ENCODE data around the gene LRCOL1.

The LRCOL1 gene

DNA sequence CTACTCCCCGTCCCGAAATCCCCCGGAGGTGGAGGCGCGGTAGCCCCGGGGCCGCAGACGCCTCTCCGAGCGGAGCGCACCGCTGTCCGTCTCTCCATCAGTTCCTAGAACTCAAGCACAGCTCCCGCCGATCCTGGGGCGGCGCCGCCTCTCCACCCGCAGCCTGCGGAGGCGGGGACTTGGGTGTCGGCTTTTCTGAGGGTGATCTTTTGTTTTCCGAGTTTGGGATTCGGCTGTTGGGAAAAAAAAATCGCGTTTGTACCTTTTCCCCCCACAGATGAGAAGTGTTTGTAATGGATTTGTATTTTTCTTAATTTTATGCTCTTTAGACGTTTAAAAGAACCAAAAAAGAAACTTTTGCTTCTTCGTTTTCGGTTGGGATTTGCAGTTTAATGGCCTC lies 26.6 kb downstream of the LRCOL1 start:
- Histone ChIP-seq H3K9me3 (ENCODE audit: insufficient read depth, low read depth, low read length) (no peaks in the 10 kb centered on the region), H3K9ac (ENCODE audit: low read depth, low read length, poor library complexity, severe bottlenecking) (no peak overlapping the region), H3K9me2 (replicated peaks; ENCODE audit: low read depth, low read length) (no peaks in the 10 kb centered on the region), H2AFZ (ENCODE audit: low read length) (no peak overlapping the region), H4K20me1 (ENCODE audit: insufficient read depth, low read length, poor library complexity, severe bottlenecking) (peaks cover 3% of the 10 kb centered on the region), H3K4me1 (ENCODE audit: insufficient read depth, low read length, poor library complexity, severe bottlenecking) (no peaks in the 10 kb centered on the region), H3K79me2 (ENCODE audit: insufficient read depth, low read length) (no peaks in the 10 kb centered on the region), H3K4me2 (ENCODE audit: low read depth, low read length, poor library complexity, severe bottlenecking) (no peak overlapping the region), H3F3A (ENCODE audit: low read depth) (no peaks in the 10 kb centered on the region), H3K36me3 (ENCODE audit: insufficient read depth, low read length) (peaks cover 13% of the 10 kb centered on the region; the same call in 1 of the 2 replicates), H3K4me3 (ENCODE audit: low read length, poor library complexity, severe bottlenecking) (no peak overlapping the region), H3K27me3 (ENCODE audit: insufficient read depth, low read length, poor library complexity, severe bottlenecking) (no peaks in the 10 kb centered on the region)
- TF ChIP-seq EZH2phosphoT487 (IDR thresholded peaks at IDR 0.05; ENCODE audit: borderline replicate concordance), result no peak
- TF ChIP-seq, protein P1, sequence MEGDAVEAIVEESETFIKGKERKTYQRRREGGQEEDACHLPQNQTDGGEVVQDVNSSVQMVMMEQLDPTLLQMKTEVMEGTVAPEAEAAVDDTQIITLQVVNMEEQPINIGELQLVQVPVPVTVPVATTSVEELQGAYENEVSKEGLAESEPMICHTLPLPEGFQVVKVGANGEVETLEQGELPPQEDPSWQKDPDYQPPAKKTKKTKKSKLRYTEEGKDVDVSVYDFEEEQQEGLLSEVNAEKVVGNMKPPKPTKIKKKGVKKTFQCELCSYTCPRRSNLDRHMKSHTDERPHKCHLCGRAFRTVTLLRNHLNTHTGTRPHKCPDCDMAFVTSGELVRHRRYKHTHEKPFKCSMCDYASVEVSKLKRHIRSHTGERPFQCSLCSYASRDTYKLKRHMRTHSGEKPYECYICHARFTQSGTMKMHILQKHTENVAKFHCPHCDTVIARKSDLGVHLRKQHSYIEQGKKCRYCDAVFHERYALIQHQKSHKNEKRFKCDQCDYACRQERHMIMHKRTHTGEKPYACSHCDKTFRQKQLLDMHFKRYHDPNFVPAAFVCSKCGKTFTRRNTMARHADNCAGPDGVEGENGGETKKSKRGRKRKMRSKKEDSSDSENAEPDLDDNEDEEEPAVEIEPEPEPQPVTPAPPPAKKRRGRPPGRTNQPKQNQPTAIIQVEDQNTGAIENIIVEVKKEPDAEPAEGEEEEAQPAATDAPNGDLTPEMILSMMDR (conservative IDR thresholded peaks at IDR 0.05; ENCODE audit: low read length), result no peak

DNA sequence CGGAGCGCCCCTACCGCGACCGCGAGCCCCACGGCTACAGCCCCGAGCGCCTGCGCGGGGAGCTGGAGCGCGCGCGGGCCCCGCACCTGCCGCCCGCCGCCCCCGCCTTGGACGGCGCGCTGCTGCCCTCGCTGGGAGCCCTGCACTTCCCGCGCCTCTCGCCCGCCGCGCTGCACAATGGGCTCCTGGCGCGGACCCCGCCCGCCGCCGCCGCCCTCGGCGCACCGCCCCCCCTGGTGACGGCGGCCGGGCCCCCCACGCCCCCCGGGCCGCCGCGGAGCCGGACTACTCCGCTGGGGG lies 27.0 kb downstream of the LRCOL1 start:
- peaks cover 3% of the 10 kb centered on the region for H4K20me1 ChIP-seq (ENCODE audit: insufficient read depth, low read length, poor library complexity, severe bottlenecking)
- no peaks in the 10 kb centered on the region for H3K9me3 ChIP-seq (ENCODE audit: insufficient read depth, low read depth, low read length)
- TF ChIP-seq, protein P1 (conservative IDR thresholded peaks at IDR 0.05; ENCODE audit: low read length), result no peak
- no peak for TF ChIP-seq EZH2phosphoT487 (IDR thresholded peaks at IDR 0.05; ENCODE audit: borderline replicate concordance)
- no peak overlapping the region for H3K9ac ChIP-seq (ENCODE audit: low read depth, low read length, poor library complexity, severe bottlenecking)
- H3K27me3 ChIP-seq (ENCODE audit: insufficient read depth, low read length, poor library complexity, severe bottlenecking), result no peaks in the 10 kb centered on the region
- peaks cover 17% of the 10 kb centered on the region; the same call in 1 of the 2 replicates for H3K36me3 ChIP-seq (ENCODE audit: insufficient read depth, low read length)
- H3K9me2 ChIP-seq (replicated peaks; ENCODE audit: low read depth, low read length), result no peaks in the 10 kb centered on the region
- H3F3A ChIP-seq (ENCODE audit: low read depth), result no peaks in the 10 kb centered on the region
- no peaks in the 10 kb centered on the region for H3K79me2 ChIP-seq (ENCODE audit: insufficient read depth, low read length)
- no peak overlapping the region for H3K4me3 ChIP-seq (ENCODE audit: low read length, poor library complexity, severe bottlenecking)
- no peak overlapping the region for H3K4me2 ChIP-seq (ENCODE audit: low read depth, low read length, poor library complexity, severe bottlenecking)
- no peaks in the 10 kb centered on the region for H3K4me1 ChIP-seq (ENCODE audit: insufficient read depth, low read length, poor library complexity, severe bottlenecking)
- no peak overlapping the region for H2AFZ ChIP-seq (ENCODE audit: low read length)

DNA sequence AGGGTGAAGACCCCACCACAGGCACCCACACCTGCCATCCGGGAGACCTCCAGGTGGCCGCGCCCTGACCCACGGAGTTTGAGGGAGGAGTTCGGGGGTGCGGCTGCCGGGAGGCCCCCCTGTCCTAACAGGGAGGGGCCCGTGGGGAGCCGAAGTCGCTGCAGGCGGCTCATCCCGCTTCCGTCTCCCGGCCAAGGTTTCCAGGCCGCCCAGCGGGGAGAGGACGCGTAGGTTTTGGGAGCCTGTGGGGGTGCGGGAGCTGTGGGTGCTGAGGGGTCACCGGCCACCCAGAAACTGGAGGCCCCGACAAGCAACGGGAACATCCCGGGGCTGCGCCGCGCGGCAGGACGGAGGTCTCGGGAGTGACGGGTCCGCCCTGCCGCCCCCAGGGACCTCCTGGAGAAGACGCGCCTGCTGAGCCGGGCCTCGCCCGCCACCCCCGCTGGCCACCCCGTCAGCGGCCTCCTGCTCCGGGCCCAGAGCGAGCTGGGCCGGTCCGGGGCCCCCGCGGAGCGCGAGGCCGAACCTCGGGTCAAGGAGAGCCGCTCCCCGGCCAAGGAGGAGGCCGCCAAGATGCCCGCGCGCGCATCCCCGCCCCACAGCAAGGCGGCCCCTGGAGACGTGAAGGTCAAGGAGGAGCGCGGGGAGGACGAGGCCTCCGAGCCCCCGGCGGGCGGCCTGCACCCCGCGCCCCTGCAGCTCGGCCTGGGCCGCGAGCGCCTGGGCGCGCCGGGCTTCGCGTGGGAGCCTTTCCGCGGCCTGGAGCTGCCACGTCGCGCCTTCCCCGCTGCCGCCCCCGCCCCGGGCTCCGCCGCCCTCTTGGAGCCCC lies 27.6 kb downstream of the LRCOL1 start:
- H3K4me2 ChIP-seq (ENCODE audit: low read depth, low read length, poor library complexity, severe bottlenecking), result no peak overlapping the region

More for the DNA sequence above, 27.6 kb downstream of the LRCOL1 start:
- Histone ChIP-seq H3F3A (ENCODE audit: low read depth) (no peaks in the 10 kb centered on the region), H3K4me3 (ENCODE audit: low read length, poor library complexity, severe bottlenecking) (no peak overlapping the region), H3K36me3 (ENCODE audit: insufficient read depth, low read length) (peaks cover 21% of the 10 kb centered on the region; the same call in 1 of the 2 replicates), H2AFZ (ENCODE audit: low read length) (no peak overlapping the region), H3K4me1 (ENCODE audit: insufficient read depth, low read length, poor library complexity, severe bottlenecking) (no peaks in the 10 kb centered on the region), H3K79me2 (ENCODE audit: insufficient read depth, low read length) (no peaks in the 10 kb centered on the region), H3K9me2 (replicated peaks; ENCODE audit: low read depth, low read length) (no peaks in the 10 kb centered on the region), H3K9ac (ENCODE audit: low read depth, low read length, poor library complexity, severe bottlenecking) (no peak overlapping the region), H3K27me3 (ENCODE audit: insufficient read depth, low read length, poor library complexity, severe bottlenecking) (no peaks in the 10 kb centered on the region), H3K9me3 (ENCODE audit: insufficient read depth, low read depth, low read length) (no peaks in the 10 kb centered on the region), H4K20me1 (ENCODE audit: insufficient read depth, low read length, poor library complexity, severe bottlenecking) (peaks cover 3% of the 10 kb centered on the region)
- no peak for TF ChIP-seq EZH2phosphoT487 (IDR thresholded peaks at IDR 0.05; ENCODE audit: borderline replicate concordance)
- TF ChIP-seq, protein P1 (conservative IDR thresholded peaks at IDR 0.05; ENCODE audit: low read length), result no peak
